NCI-H146 treated with DMSO at 0.1 percent for 48 hours (cell line): ENCODE data around the gene ANKEF1.
A peak's percentile ranks its signal among the peaks of the same experiment; 100 is the strongest.
"Not testable (repeated sequence)": the region's sequence is repeated elsewhere in the genome, so short reads cannot be mapped to it uniquely, and the experiment has no call there.

Source experiments
- DNase-seq: peaks from one replicate; lab custom pipeline; 2025; ENCODE audit not compliant: unreplicated experiment; lab: John Stamatoyannopoulos, UW

The ANKEF1 gene

DNA sequence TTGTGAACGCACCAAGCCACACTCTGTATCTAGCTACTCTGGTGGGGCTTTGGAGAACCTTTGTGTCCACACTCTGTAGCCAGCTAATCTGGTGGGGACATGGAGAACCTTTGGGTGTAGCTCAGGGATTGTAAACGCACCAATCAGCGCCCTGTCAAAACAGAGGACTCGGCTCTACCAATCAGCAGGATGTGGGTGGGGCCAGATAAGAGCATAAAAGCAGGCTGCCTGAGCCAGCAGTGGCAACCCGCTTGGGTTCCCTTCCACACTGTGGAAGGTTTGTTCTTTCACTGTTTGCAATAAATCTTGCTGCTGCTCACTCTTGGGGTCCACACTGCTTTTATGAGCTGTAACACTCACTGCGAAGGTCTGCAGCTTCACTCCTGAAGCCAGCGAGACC, 2.5 kb upstream of the ANKEF1 start:
- DNase-seq = not testable (repeated sequence)

DNA sequence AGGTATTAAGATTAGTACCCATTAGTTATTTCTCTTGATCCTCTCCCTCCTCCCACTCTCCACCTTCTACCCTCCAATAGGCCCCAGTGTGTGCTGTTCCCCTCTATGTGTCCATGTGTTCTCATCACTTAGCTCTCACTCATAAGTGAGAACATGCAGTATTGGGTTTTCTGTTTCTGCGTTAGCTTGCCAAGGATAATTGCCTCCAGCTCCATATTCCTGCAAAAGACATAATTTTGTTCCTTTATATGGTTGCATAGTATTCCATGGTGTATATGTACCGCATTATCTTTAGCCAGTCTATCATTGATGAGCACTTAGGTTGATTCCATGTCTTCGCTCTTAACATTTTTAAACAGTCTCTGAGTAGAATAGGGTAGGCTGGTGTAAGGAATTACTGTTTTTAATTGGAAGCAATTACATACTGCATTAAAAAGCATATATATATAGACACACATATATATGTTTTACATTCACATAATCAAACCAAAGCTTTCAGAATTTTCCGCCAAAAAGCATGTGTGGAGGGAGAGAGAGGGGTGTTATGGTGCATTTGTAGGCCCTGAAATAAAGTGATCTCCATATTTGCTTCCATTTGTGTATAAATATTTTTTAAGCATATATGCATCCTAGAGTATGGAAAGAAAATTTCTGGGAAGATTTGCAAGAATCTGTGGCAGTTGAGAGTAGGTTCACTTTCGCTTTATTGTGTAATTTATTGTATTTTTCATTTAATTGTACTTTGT, 709 bp upstream of the ANKEF1 start:
- no peak for DNase-seq

DNA sequence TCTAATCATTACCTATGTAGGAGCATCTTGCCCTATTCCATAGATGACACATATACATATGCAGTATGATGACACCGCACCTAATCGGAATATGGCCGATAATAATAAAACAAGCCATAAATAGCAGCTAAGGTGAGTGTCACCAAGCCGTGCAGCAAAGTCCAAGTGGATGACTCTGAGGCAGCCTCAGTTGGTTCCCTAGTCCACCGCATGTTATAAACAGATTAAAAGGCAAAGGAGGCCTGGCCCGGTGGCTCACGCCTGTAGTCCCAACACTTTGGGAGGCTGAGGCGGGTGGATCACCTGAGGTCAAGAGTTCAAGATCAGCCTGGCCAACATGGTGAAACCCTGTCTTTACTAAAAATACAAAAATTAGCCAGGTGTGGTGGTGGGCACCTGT, 1.5 kb downstream of the ANKEF1 start:
- DNase-seq = not testable (repeated sequence)

DNA sequence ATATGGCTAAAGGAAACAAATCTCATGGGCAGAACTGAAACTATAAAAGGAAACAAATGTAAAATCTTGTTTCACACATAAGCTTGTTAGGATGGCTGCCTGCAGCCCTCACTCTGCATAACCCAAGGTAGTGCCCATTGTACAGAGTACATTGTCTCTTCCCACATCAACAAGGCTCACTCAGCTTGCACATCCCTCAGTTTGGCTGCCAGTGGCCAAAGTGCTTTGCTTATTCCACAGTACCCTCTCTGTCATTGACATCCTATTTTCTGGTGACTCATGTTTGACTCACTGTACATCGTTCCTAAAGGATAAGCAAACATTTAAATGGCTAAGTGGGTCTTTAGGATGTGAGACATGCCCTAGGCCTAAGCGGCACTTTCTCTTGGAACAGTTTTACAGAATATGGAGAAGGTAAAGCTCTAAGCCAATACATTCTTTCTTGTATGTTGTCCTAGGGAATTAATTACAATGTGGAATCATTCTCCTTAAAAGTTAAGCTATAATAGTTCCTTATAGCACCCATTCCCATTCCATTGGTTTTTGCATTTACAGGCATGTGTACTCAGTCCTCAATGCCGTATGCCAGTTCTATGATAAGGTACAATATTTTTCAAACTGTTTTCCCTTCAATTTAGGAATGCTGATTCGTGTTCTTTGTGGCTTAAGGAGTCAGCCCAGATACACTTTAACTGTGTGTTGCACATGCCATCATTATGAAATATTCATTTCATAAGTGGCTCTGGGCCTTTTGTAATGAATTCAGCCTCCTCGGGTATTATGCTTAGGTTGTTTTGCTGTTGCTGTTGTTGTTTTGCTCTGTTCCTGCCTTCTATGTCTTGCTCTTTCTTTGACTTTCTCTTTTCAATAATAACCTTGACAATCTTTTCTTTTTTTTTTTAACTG, 5.5 kb downstream of the ANKEF1 start:
- DNase-seq = no peak

DNA sequence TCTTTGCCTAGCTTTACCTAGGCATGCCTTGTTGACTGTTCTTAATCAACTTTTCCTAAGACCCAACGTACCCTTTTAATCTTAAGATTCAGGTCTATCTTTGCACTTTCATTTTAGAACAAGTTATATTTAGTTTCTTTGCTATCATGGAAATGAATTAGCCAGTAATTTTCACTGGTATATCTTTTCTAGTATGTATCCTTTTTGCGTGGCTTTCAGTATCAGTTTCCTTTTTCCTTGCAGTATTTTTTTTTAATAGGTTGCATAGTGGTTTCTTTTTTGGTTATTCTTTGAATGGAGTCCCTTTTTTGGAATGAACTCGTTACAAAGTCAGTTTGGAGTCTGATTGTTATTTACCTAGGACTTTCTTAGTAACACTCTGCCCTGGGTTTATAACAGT, 7.3 kb downstream of the ANKEF1 start:
- no peak for DNase-seq

DNA sequence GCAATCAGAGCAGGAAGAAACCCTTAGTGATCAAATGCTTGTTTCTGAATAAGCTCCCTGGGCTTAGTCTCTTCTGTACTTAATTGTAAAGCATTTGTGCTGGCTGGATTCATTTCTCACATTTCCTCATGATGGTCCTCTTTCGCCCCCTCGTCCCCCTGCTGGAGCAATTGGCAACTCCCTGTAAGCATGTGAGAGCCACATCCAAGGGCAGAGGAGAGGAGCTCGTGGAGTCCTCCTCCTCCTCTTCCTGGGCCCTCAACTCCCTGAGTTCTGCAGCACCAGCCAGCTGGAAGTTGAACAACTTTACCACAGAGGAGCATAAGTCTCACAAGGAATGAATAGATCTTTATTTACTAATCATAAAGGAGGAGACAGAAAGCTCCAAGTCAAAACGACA, 12.6 kb downstream of the ANKEF1 start:
- DNase-seq = no peak

DNA sequence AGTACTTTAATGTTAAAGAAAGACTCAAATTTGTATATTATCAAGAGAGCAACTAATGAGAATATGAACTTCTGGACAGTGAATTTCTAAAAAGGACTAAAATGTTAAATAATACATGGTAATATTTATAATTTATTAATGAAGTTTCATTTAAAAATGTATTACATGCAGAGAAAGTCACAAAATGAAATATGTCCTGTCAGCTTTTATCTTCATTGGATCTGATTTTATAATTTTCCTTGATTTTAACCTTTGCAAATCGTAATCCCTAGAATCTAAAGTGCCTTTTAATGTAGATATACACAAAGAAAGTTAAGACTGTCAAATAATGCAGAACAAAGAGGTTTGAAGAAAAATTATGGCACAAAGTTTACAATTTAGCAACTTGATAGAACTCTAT, 16.4 kb downstream of the ANKEF1 start:
- no peak for DNase-seq

DNA sequence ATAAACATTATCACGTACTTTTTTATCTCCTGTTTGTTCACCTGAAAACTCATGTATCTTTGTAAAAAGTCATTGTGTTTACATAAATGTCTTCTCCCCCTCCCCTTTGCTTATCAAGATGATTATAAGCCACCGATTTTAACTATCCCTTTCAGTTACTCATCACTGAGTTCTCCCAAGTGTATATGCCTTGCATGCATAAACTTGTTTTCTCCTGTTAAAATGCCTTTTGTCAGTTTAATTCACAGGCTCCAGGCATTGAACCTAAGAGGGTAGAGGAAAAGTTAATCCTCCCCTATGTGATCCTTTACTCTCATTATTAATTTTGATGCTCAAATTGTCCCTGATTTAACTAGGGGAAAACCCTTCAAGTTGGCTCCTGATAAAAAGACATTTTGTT, 24.2 kb downstream of the ANKEF1 start:
- DNase-seq = no peak

DNA sequence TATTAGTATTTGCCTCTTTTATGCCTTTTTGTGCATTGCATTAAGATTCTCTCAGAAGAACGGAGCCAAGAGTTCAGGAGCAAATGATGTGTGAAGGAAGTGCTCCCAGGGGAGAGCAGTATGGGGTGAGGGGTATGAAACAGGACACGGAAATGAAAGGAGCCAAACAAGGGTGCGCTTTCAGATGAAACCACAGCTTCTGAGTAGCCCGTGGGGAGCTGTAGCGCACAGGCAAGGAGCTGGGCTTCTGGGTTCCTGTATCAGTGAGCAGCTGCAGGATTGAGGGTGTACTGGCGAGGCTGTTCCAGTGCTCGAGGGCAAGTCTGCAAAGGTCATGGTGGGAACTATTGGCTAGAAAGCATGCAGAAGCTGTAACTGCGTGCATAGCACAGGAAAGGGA, 25.4 kb downstream of the ANKEF1 start:
- DNase-seq = no peak

DNA sequence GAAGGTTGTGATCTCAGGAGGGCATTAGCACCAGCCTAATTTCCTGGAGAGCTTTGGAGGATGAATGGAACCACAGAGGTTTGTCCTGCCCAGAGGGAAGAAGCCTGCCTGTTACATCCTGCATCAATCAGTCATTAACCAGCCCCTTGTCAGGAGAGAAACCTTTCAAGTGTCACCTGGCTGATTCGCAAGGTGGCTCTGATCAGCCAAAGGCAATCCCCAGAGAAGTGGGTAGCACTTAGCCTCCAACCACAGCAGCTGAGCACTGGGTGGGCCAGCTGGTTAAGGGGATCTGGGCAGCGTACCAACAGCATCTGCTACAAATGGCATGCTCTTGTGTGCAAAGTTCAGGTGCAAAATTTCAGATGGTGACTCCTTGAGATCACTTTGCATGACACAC, 26.9 kb downstream of the ANKEF1 start:
- DNase-seq = no peak

DNA sequence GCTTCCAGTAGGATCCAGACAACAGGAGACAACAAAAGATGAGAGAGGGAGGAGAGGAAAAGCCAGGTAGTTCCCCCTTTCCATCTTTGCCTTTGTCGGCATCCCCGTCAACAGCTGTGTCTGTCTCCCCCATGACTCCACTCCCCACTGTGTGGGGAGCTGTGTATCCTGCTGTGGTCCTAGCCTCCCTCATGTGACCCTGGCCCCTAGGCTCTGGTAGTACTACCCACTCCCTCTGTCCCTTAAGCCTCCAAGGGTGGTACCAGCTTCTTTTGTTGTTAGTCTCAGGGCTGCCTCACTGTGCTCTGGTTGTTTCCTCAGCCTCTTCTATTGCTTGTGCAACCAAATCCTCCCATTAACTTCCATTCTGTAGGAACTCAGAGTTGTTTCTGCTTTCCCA, 28.7 kb downstream of the ANKEF1 start:
- DNase-seq = no peak

DNA sequence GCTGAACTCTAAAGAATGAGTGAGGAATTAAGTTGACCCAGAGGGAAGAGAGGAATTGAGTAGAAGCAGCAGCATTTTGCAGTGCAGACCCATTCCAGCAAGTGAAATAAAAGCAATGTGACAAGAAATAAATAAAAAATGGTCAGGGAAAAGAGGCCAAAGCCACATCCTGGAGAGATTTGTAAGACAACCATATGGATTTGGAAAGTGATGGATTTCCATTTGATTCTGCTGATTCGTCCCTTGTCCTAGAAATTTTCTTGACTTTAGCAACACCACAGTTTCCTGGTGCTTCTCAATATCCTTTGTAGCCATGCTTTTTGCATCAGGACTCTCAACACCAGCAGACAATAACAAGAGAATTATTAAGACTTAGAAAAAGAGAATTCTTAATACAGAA, 29.8 kb downstream of the ANKEF1 start:
- no peak for DNase-seq

DNA sequence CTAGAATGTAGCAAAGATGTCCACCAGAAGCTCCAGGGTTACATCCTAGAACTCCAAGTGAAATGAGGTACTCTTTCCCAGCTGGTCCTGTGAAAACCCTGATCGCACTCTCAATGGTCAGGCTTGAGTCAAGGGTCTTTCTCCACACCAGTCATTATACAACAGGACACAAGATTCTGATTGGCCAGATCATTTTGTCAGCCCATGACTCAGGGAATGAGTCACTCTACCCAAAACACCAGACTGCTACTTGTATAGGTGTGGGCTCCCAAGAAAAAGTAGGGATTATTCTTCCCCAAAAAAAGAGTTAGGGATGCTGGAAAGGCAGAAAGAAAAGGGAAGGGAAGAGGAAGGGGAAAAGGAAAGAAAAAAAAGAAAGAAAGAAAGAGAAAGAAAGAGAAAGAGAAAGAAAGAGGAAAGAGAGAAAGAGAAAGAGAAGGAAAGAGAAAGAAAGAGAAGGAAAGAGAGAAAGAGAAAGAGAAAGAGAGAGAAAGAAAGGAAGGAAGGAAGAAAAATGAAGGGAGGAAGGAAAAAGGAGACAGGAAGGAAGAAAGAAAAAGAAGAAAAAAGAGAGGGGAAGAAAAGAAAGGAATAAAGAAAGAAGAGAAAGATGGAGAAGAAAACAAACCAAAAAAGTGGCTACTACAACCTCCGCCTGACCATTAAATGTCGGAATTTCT, 30.5 kb downstream of the ANKEF1 start:
- no peak for DNase-seq

DNA sequence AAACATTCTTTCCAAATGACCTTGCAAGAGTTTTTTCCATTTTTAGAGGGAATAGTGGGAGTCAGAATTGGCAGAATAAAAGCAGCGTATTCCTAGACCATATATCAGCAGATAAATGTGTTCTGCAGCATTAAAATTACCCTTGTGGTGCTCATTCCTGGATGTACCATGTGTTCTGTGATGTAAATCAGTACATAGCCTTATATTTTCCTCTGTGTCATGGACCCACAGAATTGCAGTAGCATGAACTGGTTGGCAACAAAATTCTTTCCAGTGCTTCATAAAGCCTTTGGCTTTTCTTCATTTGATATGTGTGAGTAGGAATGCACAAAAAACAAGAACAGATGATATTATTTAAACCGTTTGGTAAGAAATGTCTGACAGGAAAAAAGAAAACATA, 32.5 kb downstream of the ANKEF1 start:
- DNase-seq = no peak

DNA sequence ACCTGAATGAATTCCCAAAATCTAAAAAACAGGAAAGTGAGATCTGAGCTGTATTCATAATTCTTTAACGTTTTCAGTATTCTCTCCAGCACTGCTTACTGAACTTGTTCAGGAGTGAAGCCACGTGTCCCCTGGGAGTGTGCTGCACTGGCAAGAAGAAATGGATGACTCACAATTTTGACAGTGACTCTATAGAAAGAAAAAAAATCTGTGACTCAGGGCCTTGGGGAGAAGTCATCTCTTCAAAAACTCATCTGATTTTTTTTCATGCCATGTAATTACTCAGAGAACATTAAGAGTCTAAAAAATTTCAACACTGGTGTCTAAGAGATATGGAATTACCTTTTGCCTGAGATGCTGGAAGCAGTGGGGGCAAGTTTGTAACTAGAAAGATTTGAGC, 39.7 kb downstream of the ANKEF1 start:
- DNase-seq = no peak

DNA sequence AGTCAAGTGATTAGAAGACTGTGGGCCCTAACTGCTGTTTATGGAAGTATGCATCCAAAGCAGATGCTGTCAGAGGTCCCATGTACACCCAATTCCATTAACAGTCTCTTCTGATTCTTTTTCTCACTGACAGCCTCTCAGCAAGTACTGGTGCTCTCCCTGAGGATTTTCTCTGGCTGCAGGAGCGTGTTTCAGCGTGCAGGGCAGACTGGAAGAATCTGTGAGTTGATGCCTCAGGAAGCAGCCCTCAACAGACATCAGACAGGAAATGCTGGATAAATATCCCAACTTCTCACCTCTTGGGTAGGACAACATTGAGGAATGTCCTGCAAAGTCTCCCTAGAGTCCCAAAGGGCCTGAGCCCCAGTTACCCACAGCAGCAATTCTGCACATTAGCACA, 40.8 kb downstream of the ANKEF1 start:
- DNase-seq = no peak

DNA sequence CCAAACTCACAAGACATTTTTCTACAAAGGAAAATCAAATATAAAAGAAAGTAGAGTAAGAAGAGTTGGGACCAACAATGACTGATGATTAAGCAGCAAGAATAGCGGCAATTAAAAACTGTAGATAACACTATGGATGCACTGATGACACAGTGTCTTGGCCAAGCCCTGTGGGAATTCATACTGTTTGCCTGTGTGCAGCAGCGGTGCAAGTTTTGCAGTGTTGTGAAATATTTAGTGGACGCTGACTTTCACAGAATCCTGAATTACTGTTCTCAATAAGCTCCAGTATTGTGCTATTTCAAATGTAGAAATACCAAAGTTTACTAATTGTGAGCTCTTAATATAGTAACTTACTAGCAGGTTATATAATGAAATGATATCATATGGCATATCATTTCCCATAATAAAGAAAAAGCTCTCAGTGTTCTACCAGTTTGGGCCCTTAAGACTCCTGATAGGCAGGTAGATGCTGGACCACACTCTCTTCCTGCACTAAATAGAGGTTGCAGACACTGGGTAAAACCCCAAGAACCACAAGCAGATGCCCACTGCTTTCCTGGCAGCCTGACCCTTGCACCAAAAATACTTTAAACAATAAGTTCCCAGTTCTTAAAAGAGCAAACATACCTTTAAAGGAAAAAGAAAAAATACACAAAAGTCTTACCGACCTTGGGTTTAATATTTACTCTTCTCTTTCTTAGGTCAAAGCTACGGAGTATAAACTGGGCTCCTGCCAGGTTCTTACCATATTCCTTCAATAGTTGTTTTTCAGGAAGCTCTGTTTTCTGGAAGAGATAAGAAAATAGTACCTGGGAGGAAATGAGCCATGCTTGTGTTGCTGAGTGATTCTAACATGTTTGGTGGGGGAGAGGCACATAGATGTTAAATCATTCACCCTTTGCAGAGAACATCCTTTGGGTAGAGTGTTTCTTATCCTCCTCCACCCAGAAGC, 41.6 kb downstream of the ANKEF1 start:
- DNase-seq = no peak

DNA sequence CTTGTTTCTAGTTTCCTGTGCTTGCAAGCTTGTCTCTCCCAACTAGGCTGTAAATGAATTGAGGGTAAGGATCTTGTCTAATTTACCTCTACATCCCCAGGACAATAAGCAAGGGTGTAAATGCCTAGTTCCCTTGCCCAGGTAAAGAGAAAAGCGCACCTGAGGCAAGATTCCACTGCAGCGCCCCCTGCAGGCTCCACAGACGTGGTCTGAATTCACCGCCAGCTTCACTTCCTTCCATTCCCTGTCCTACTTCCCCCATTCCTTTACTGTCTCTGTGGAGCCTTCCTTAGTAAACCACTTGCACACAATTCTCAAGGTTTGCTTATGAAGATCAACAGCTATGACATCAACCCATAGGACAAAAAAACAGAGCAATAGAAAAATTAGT, 42.3 kb downstream of the ANKEF1 start:
- no peak for DNase-seq

DNA sequence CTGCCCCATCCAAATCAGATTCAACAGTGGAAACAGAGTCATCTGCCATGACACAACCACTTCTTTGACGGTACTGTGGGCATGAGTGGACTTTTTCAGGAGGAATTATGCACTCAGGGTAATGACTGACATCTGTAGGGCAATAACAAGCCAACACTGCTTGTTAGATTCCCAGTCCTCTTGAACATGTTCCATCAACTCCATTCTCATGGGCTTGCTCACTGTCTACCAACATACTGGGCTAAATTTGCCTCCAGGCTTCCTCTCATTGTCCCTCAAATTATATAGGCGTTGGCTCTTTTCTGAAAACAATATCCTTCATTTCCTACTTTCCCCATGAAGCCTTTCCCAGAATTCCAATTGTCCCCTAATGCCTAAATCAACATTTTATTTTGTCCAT, 43.1 kb downstream of the ANKEF1 start:
- peak; percentile 29 for DNase-seq

DNA sequence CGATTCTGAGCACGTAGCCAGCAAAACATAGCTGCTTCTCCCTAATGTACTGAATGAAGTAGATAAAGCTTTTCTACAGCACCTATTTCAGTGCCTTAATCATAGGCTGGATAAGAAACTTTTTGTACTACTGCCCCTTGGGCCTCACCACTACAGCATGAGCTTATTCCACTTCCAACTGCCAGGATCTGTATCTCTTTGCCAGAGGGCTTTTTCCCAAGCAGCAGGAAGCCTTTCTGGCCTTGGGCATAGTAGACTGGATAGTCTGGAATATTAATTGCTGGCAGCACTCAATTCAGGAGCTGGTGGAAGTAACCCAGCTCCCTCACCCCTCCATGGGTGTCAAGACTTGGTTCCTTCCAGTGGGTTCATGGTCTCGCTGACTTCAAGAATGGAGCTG, 43.6 kb downstream of the ANKEF1 start:
- DNase-seq = peak; percentile 42

DNA sequence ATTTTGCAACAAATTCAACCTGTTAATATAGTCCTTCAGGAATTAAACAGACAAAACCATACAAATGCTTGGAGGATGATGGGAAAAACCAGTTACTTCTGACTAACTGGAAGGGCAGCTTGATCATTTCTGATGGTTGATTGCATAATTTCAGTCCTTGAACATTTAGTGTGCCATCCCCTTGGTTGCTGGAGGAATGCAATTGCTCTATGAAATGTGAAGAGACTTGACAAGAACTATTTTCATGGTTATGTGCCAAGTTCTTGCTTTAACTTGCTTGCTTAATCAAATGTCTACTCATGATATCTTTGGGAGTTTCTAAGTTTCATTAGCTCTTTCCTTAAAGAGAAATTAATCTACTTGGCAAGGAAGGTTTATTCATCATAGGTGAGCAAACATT, 45.2 kb downstream of the ANKEF1 start:
- no peak for DNase-seq
